Activated B cell treated with CpG ODN at 0.5 μM for 24 hours (primary cell): ENCODE measurements around the gene GDPD5. TPM values are rescaled to one million over a fixed set of nuclear protein-coding genes. Genes with fewer than 3 reads are reported as not detected.

Source experiments
- ATAC-seq: fragments of 200-7000 bp; cut with Tn5 transposase; one replicate; pipeline ENCODE4 v1.10.0; 2021; ENCODE audit warnings: low read depth, mild to moderate bottlenecking, moderate library complexity
- CTCF ChIA-PET: fragments of 350-600 bp; sonication (Branson Sonifier 250); formaldehyde crosslinking; loops from one replicate; lab custom pipeline; 2021; ENCODE audit warnings: antibody characterized with exemption; lab: Charles Lee
- POLR2A ChIA-PET: fragments of 350-600 bp; sonication (Branson Sonifier 250); formaldehyde crosslinking; loops from one replicate; lab custom pipeline; 2021; ENCODE audit warnings: antibody characterized with exemption; lab: Charles Lee
- DNase-seq: peaks from one replicate; pipeline ENCODE4 v3.0.0; 2022
- H3K27ac Mint-ChIP-seq: one replicate; pipeline ENCODE4 v1.8.0; 2020; ENCODE audit warnings: mixed read lengths
- H3K27me3 Mint-ChIP-seq: one replicate; pipeline ENCODE4 v1.8.0; 2021; ENCODE audit warnings: mixed read lengths
- H3K36me3 Mint-ChIP-seq: one replicate; pipeline ENCODE4 v1.8.0; 2021; ENCODE audit warnings: low read depth, mixed read lengths
- H3K4me1 Mint-ChIP-seq: one replicate; pipeline ENCODE4 v1.8.0; 2021; ENCODE audit warnings: mixed read lengths
- H3K4me3 Mint-ChIP-seq: one replicate; pipeline ENCODE4 v1.8.0; 2020; ENCODE audit warnings: mild to moderate bottlenecking, mixed read lengths
- H3K9me3 Mint-ChIP-seq: one replicate; pipeline ENCODE4 v1.8.0; 2020; ENCODE audit warnings: mixed read lengths
- CTCF ChIP-seq: fragments of 200-600 bp; IDR thresholded peaks from one replicate; pipeline ENCODE4 v1.8.0; 2022; ENCODE audit warnings: antibody characterized with exemption, mild to moderate bottlenecking
- intact Hi-C: fragments of 100-400 bp; cut with micrococcal nuclease; formaldehyde crosslinking; loops from one replicate; pipeline ENCODE4 v1.15.1; 2024
- total RNA-seq: library from RNA; stranded (reverse); gene quantifications from 2 replicates; pipeline ENCODE4 v1.2.3, GENCODE V29; 2022

Gene GDPD5
- total RNA-seq, 1 donor from 2014 or later = 22.2 TPM

DNA sequence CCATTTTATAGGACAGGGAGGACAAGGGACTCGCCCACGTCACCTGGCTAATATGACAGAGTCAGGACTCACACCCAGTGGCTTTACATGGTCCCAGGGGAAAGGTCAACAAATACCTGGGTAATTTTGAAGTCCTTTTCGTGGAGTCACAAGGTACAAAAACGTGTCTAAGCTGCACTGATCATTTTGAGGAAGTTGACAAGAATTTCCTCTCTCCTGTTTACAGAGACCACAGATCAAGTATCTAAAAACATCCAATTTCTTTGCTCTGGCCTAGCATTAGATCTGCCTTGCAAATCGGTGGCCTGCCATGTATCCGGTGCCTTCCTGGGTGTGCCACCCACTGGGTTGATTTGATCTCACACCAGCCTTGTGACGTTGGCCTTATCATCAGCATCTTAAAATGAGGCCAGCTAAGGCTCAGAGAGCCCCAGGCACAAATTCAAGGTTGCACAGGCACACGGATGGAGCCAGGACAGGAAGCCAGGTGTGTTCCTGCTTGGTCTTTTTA, 17.6 kb downstream of the GDPD5 start:
- Mint-ChIP-seq H3K36me3 (no peaks in the 10 kb centered on the region), H3K4me1 (peaks cover 59% of the 10 kb centered on the region), H3K27ac (peak overlapping the region; percentile 91), H3K4me3 (peak overlapping the region; percentile 40), H3K9me3 (no peaks in the 10 kb centered on the region), H3K27me3 (no peaks in the 10 kb centered on the region)
- ATAC-seq (peak; percentile 85), DNase-seq (no peak)
- intact Hi-C loops = loop anchor here (2.0 kb wide), 1 partner anchor 17 kb away; the partner anchor contains the start of gene GDPD5
- ChIA-PET CTCF (no interaction called here), POLR2A (interaction anchor here (0.6 to 1.6 kb wide), 5 partner anchors 14 to 44 kb away, joined by 3 to 11 read pairs (median 4); no protein-coding TSS in a partner anchor)
- TF ChIP-seq CTCF = no peak

- DNase-seq (no peak), ATAC-seq (no peak)
- H3K27me3 Mint-ChIP-seq = no peaks in the 10 kb centered on the region
- no peaks in the 10 kb centered on the region for H3K9me3 Mint-ChIP-seq
- H3K27ac Mint-ChIP-seq = peak overlapping the region; percentile 91
- H3K4me1 Mint-ChIP-seq = peaks cover 61% of the 10 kb centered on the region
- ChIA-PET CTCF (no interaction called here), POLR2A (interaction anchor here (0.5 to 1.6 kb wide), 6 partner anchors 14 to 43 kb away, joined by 3 to 11 read pairs (median 4); no protein-coding TSS in a partner anchor)
- H3K4me3 Mint-ChIP-seq = no peak overlapping the region
- intact Hi-C loops = no loop called here
- no peaks in the 10 kb centered on the region for H3K36me3 Mint-ChIP-seq
- TF ChIP-seq CTCF = no peak
Observed at GRCh38 chr11:75507571-75507970, 18.2 kb downstream of the GDPD5 start.

DNA sequence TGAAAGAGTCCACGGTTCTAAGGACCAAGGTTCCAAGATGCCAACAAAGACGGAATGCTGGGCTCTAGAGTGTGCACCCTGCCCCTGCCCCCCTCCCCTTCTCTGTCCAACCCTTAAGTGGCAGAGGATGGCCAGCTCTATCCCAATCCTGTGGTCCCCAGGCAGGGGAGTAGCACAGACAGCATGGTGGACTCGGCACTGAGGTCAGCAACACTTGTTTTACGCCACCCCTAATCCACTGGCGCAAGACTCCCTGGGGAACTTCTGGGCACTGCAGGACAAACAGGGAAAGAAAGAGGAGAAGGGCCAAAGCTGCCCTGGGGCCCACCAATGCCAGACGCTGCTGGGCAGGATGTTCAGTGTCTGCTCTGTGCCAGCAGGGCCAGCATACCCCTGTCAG, 18.9 kb downstream of the GDPD5 start:
- H3K4me1 Mint-ChIP-seq = peaks cover 61% of the 10 kb centered on the region
- DNase-seq (no peak), ATAC-seq (no peak)
- TF ChIP-seq CTCF = no peak
- no peaks in the 10 kb centered on the region for H3K36me3 Mint-ChIP-seq
- H3K4me3 Mint-ChIP-seq = no peak overlapping the region
- POLR2A ChIA-PET = no interaction called here
- intact Hi-C loops = no loop called here
- CTCF ChIA-PET = no interaction called here
- H3K27me3 Mint-ChIP-seq = no peaks in the 10 kb centered on the region
- H3K9me3 Mint-ChIP-seq = no peaks in the 10 kb centered on the region
- no peak overlapping the region for H3K27ac Mint-ChIP-seq

DNA sequence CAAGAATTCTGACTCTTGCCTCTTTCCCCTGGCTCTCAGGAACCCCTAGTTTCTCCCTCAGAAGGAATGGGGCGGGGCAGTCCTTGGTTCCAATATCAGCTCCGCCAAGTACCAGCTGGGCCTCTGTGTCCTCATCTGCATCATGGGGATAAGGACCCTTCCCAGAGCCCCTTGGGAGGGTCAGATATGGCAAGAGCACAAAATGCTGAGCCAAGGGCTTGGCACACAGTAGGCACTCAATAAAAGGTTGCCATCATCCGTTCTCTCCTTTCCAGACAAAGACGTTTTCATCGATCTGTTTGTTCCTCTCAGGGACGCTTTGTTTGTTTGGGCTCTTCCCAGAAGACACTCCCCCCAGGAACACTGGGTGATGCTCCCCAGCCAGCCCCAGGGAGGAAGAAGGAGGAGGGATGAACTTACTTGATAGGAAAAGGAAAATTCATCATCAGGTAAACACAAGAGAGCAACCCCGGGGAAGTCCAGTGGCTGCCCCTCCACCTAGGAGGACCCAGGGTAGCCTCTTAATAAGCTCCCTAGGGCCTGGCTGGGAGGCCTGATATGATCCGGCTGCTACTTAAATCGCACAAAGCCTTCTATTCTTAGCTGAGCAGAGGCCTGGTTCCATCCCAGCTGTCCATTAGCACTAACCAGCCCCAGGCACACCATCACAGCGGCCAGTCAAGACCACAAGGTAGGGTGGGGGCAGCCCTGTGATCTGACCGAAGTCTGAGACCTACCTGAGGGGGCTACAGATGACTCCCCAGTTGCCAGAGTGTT, 19.6 kb downstream of the GDPD5 start:
- intact Hi-C loops = no loop called here

More for the DNA sequence above, 19.6 kb downstream of the GDPD5 start:
- no peak for TF ChIP-seq CTCF
- ChIA-PET POLR2A (interaction anchor here (0.7 kb wide), 1 partner anchor 13 kb away, joined by 4 read pairs; no protein-coding TSS in a partner anchor), CTCF (no interaction called here)
- peaks cover 57% of the 10 kb centered on the region for H3K4me1 Mint-ChIP-seq
- no peaks in the 10 kb centered on the region for H3K9me3 Mint-ChIP-seq
- ATAC-seq (no peak), DNase-seq (no peak)
- H3K36me3 Mint-ChIP-seq = no peaks in the 10 kb centered on the region
- H3K27ac Mint-ChIP-seq = no peak overlapping the region
- H3K27me3 Mint-ChIP-seq = no peaks in the 10 kb centered on the region
- H3K4me3 Mint-ChIP-seq = no peak overlapping the region
